Measurements from ENCODE around the gene NAA16.
"Not testable (repeated sequence)": the region's sequence is repeated elsewhere in the genome, so short reads cannot be mapped to it uniquely, and the experiment has no call there.

DNA sequence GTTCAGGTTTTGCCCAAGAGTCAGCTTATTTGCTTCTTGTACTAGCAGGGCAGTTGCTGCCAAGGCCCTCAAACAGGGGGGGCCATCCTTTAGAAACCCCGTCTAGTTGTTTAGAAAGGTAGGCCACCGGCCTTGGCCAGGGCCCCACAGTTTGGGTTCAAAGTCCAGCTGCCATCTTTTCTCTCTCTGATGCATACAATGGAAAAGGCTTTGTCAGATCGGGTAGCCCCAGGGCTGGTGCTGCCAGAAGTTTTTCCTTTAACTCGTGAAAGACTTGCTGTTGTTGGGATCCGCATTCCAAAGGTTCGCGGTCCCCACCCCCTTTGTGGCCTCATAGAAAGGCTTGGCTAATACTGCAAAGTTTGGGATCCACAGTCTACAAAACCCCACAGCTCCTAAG lies 110.9 kb downstream of the NAA16 start:
- not testable (repeated sequence) for TF ChIP-seq POLR2A (IDR thresholded peaks at IDR 0.05; ENCODE audit: low read length); GATA1 (IDR thresholded peaks at IDR 0.05; ENCODE audit: low read depth, low read length)
